ENCODE data around the gene WDR44. TPM values are rescaled to one million over a fixed set of nuclear protein-coding genes. Genes with fewer than 3 reads are reported as not detected.
"Not testable (repeated sequence)": the region's sequence is repeated elsewhere in the genome, so short reads cannot be mapped to it uniquely, and the experiment has no call there.

Gene WDR44
- polyA plus RNA-seq, 4 donors = 5.1 to 7.5 (median 6.4) TPM

DNA sequence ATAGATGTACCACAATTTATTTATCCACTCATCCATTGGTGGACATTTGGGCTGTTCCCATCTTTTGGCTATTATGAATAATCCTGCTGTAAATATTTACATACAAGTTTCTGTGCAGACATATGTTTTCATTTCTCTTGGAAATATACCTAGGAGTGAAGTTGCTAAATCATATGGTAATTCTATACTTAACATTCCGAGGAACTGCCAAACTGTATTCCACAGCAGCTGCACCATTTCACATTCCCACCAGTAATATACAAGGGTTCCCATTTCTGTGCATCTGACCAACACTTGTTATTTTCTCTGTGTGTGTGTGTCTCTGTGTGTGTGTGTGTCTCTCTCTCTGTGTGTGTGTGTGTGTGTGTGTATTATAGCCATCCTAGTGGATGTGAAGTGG is 134.3 kb downstream of the WDR44 start:
- Histone ChIP-seq H3K36me3 (ENCODE audit: control insufficient read depth in 3 of 3, insufficient read depth in 2 of 3, low read depth in 1 of 3, low read length in 3 of 3) (no peaks in the 10 kb centered on the region), H3K9me3 (ENCODE audit: control insufficient read depth in 2 of 2, insufficient read depth in 1 of 2, low read depth in 1 of 2, low read length in 1 of 2) (no peaks in the 10 kb centered on the region), H3K4me1 (ENCODE audit: control insufficient read depth in 3 of 3, insufficient read depth in 2 of 3, low read depth in 1 of 3, low read length in 2 of 3) (no peaks in the 10 kb centered on the region), H3K4me3 (ENCODE audit: low read depth in 1 of 3, low read length in 3 of 3) (no peak overlapping the region), H3K27ac (ENCODE audit: low read depth in 1 of 3, low read length in 2 of 3) (no peak overlapping the region), H3K27me3 (ENCODE audit: control insufficient read depth in 3 of 3, insufficient read depth in 3 of 3, low read length in 3 of 3) (no peaks in the 10 kb centered on the region)
- 76 to 85% (median 78%) methylated on average over 1 of the region's 1 CpG for WGBS, 3 donors
- FAIRE-seq (no peak), DNase-seq (no peak)

DNA sequence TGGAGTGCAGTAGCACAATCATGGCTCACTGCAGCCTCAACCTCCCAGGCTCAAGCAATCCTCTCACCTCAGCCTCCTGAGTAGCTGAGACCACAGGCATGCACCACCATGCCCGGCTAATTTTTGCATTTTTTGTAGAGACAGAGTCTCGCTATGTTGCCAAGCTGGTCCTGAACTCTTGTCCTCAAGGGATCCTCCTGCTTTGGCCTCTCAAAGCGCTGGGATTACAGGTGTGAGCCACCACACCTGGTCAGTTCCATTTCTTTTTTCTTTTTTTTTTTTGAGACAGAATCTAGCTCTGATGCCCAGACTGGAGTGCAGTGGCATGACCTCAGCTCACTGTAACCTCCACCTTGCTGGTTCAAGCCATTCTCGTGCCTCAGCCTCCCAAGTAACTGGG is 136.5 kb downstream of the WDR44 start:
- not testable (repeated sequence) for H3K4me1 ChIP-seq (ENCODE audit: control insufficient read depth in 3 of 3, insufficient read depth in 2 of 3, low read depth in 1 of 3, low read length in 2 of 3); H3K27me3 ChIP-seq (ENCODE audit: control insufficient read depth in 3 of 3, insufficient read depth in 3 of 3, low read length in 3 of 3); H3K4me3 ChIP-seq (ENCODE audit: low read depth in 1 of 3, low read length in 3 of 3); FAIRE-seq; H3K9me3 ChIP-seq (ENCODE audit: control insufficient read depth in 2 of 2, insufficient read depth in 1 of 2, low read depth in 1 of 2, low read length in 1 of 2); H3K36me3 ChIP-seq (ENCODE audit: control insufficient read depth in 3 of 3, insufficient read depth in 2 of 3, low read depth in 1 of 3, low read length in 3 of 3); H3K27ac ChIP-seq (ENCODE audit: low read depth in 1 of 3, low read length in 2 of 3); DNase-seq
- 79 to 97% (median 95%) methylated on average over 4 of the region's 4 CpGs for WGBS, 3 donors

GRCh38 chrX:118484216-118484903 is 138.5 kb downstream of the WDR44 start:
- Histone ChIP-seq H3K4me3 (ENCODE audit: low read depth in 1 of 3, low read length in 3 of 3) (no peak overlapping the region), H3K36me3 (ENCODE audit: control insufficient read depth in 3 of 3, insufficient read depth in 2 of 3, low read depth in 1 of 3, low read length in 3 of 3) (no peaks in the 10 kb centered on the region), H3K4me1 (ENCODE audit: control insufficient read depth in 3 of 3, insufficient read depth in 2 of 3, low read depth in 1 of 3, low read length in 2 of 3) (no peaks in the 10 kb centered on the region), H3K9me3 (ENCODE audit: control insufficient read depth in 2 of 2, insufficient read depth in 1 of 2, low read depth in 1 of 2, low read length in 1 of 2) (no peaks in the 10 kb centered on the region), H3K27ac (ENCODE audit: low read depth in 1 of 3, low read length in 2 of 3) (no peak overlapping the region), H3K27me3 (ENCODE audit: control insufficient read depth in 3 of 3, insufficient read depth in 3 of 3, low read length in 3 of 3) (no peaks in the 10 kb centered on the region)
- DNase-seq = no peak
- 76 to 87% (median 83%) methylated on average over 9 of the region's 9 CpGs for WGBS, 3 donors
- no peak for FAIRE-seq

DNA sequence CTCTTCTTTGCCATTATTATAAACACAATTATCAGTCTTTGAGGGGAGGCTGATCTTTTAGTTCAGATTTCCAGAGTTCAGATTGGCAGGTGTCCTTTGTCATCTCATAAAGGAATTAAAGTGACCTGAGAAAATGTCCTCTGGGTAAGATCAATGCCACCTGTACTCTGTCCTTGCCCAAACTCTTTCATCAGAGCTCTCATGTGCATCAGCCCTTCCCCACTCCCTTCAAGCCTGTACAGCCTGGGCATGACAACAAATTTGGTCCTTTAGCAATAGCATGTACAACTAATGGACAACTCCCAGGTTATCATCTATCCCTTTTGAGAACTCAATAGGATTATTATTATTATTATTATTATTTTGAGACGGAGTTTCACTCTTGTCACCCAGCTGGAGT is 140.8 kb downstream of the WDR44 start:
- not testable (repeated sequence) for DNase-seq; H3K27me3 ChIP-seq (ENCODE audit: control insufficient read depth in 3 of 3, insufficient read depth in 3 of 3, low read length in 3 of 3); H3K36me3 ChIP-seq (ENCODE audit: control insufficient read depth in 3 of 3, insufficient read depth in 2 of 3, low read depth in 1 of 3, low read length in 3 of 3); H3K9me3 ChIP-seq (ENCODE audit: control insufficient read depth in 2 of 2, insufficient read depth in 1 of 2, low read depth in 1 of 2, low read length in 1 of 2); FAIRE-seq; H3K4me1 ChIP-seq (ENCODE audit: control insufficient read depth in 3 of 3, insufficient read depth in 2 of 3, low read depth in 1 of 3, low read length in 2 of 3); H3K4me3 ChIP-seq (ENCODE audit: low read depth in 1 of 3, low read length in 3 of 3); H3K27ac ChIP-seq (ENCODE audit: low read depth in 1 of 3, low read length in 2 of 3)
- WGBS, 3 donors = 91 to 100% (median 95%) methylated on average over 1 of the region's 1 CpG

GRCh38 chrX:118493016-118493415 is 147.1 kb downstream of the WDR44 start:
- Histone ChIP-seq H3K4me3 (ENCODE audit: low read depth in 1 of 3, low read length in 3 of 3) (no peak overlapping the region), H3K9me3 (ENCODE audit: control insufficient read depth in 2 of 2, insufficient read depth in 1 of 2, low read depth in 1 of 2, low read length in 1 of 2) (no peaks in the 10 kb centered on the region), H3K4me1 (ENCODE audit: control insufficient read depth in 3 of 3, insufficient read depth in 2 of 3, low read depth in 1 of 3, low read length in 2 of 3) (peaks cover 0 to 4% (median 0%) of the 10 kb centered on the region in 3 donors), H3K27me3 (ENCODE audit: control insufficient read depth in 3 of 3, insufficient read depth in 3 of 3, low read length in 3 of 3) (peaks cover 0 to 14% (median 0%) of the 10 kb centered on the region in 3 donors), H3K36me3 (ENCODE audit: control insufficient read depth in 3 of 3, insufficient read depth in 2 of 3, low read depth in 1 of 3, low read length in 3 of 3) (no peaks in the 10 kb centered on the region), H3K27ac (ENCODE audit: low read depth in 1 of 3, low read length in 2 of 3) (no peak overlapping the region)
- FAIRE-seq (no peak), DNase-seq (no peak)
- WGBS, 3 donors = 74 to 93% (median 93%) methylated on average over 3 of the region's 3 CpGs

GRCh38 chrX:118493653-118494297 is 147.9 kb downstream of the WDR44 start:
- H3K36me3 ChIP-seq (ENCODE audit: control insufficient read depth in 3 of 3, insufficient read depth in 2 of 3, low read depth in 1 of 3, low read length in 3 of 3) = no peaks in the 10 kb centered on the region
- DNase-seq = no peak
- 74 to 93% (median 85%) methylated on average over 3 of the region's 3 CpGs for WGBS, 3 donors
- peaks cover 0 to 4% (median 0%) of the 10 kb centered on the region in 3 donors for H3K4me1 ChIP-seq (ENCODE audit: control insufficient read depth in 3 of 3, insufficient read depth in 2 of 3, low read depth in 1 of 3, low read length in 2 of 3)
- H3K27me3 ChIP-seq (ENCODE audit: control insufficient read depth in 3 of 3, insufficient read depth in 3 of 3, low read length in 3 of 3) = peaks cover 0 to 14% (median 0%) of the 10 kb centered on the region in 3 donors
- no peak overlapping the region for H3K27ac ChIP-seq (ENCODE audit: low read depth in 1 of 3, low read length in 2 of 3)
- no peak overlapping the region for H3K4me3 ChIP-seq (ENCODE audit: low read depth in 1 of 3, low read length in 3 of 3)
- H3K9me3 ChIP-seq (ENCODE audit: control insufficient read depth in 2 of 2, insufficient read depth in 1 of 2, low read depth in 1 of 2, low read length in 1 of 2) = no peaks in the 10 kb centered on the region
- FAIRE-seq = no peak

DNA sequence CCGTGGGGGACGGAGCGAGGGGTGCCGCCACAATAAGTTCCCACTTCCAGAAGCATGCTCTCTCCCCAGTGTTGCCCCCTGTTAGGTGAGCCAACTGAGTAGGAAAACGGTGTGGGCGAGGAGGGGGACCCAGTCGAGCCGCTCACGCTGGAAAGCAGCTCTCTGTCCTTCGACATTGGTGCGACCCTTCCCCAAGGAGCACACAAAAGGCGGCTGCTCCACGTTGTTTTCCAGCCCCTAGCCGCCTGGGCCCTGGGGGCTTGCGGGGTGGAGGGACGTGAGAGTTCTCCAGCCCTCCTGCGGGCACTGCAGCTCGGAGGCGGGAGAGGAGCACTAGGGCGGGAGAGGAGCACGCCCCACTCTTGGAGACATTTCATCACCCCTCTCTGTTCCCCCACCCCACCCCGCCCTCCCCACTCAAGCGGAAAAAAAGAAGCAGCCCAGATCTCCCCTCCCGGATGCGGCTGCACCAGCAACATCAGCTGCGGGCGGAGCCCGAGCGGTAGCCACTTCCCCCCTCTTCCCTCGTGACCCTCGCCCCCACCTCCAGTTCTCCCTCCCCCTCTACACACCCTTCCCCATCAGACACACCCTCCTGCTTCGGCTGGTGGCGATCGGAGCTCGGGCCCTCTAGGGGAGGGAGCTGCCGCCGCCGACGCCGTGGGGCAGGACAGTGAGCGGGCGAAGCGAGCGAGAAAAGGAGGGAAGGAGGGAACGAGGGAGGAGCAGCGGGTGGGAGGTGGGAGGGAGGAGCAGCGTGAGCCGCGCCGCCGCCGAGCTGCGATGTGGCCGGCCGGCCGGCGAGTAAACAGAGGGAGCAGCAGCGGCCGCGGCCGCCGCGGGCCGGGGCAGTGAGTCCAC is 149.4 kb downstream of the WDR44 start, which contains the start of gene DOCK11:
Gene DOCK11 (plus strand): TSS at position 755 of the 861 bp plus-strand sequence. CDS start 157 bp downstream, outside the sequence.
- Histone ChIP-seq H3K4me1 (ENCODE audit: control insufficient read depth in 3 of 3, insufficient read depth in 2 of 3, low read depth in 1 of 3, low read length in 2 of 3) (peaks cover 0 to 4% (median 0%) of the 10 kb centered on the region in 3 donors), H3K27me3 (ENCODE audit: control insufficient read depth in 3 of 3, insufficient read depth in 3 of 3, low read length in 3 of 3) (peaks cover 0 to 17% (median 0%) of the 10 kb centered on the region in 3 donors), H3K4me3 (ENCODE audit: low read depth in 1 of 3, low read length in 3 of 3) (peak within 1 kb of the TSS; percentile 44 to 61 (median 60)), H3K9me3 (ENCODE audit: control insufficient read depth in 2 of 2, insufficient read depth in 1 of 2, low read depth in 1 of 2, low read length in 1 of 2) (no peaks in the 10 kb centered on the region), H3K36me3 (ENCODE audit: control insufficient read depth in 3 of 3, insufficient read depth in 2 of 3, low read depth in 1 of 3, low read length in 3 of 3) (no peaks in the 10 kb centered on the region), H3K27ac (ENCODE audit: low read depth in 1 of 3, low read length in 2 of 3) (peak within 1 kb of the TSS in 2 of 3 donors; percentile 37 to 83)
- FAIRE-seq (no peak), DNase-seq (peak; percentile 62 to 66)
- WGBS, 3 donors = 6 to 48% (median 24%) methylated on average over 28 to 64 of the region's 64 CpGs
